SK-N-MC (cell line): ENCODE data around the gene CCDC88A.

Source experiments
- DNase-seq: peaks from one replicate; pipeline ENCODE4 v3.0.0-alpha.2; 2011; ENCODE audit warnings: low read depth, low spot score
- H3K27ac ChIP-seq: fragments of 200-600 bp; sonication (generic); 2 replicates; pipeline ENCODE4 v1.5.1; 2016; ENCODE audit warnings: mixed run types
- H3K36me3 ChIP-seq: fragments of 200-600 bp; sonication (generic); 2 replicates; pipeline ENCODE4 v1.6.1; 2017; ENCODE audit warnings: antibody characterized with exemption, low read length, mixed read lengths; ENCODE audit not compliant: insufficient read depth
- H3K4me3 ChIP-seq: fragments of 200-600 bp; sonication (generic); 2 replicates; pipeline ENCODE4 v1.5.1; 2016
- H3K9ac ChIP-seq: fragments of 200-600 bp; sonication (generic); 2 replicates; pipeline ENCODE4 v1.8.0; 2017; ENCODE audit warnings: mixed run types, mixed read lengths; ENCODE audit not compliant: insufficient read length
- H3K9me3 ChIP-seq: fragments of 200-600 bp; sonication (generic); 2 replicates; pipeline ENCODE4 v1.6.1; 2017; ENCODE audit warnings: low read depth, mild to moderate bottlenecking, antibody characterized with exemption, low read length, moderate library complexity, mixed read lengths
- EZH2 ChIP-seq: fragments of 200-600 bp; sonication (generic); IDR thresholded peaks from one replicate; pipeline ENCODE4 v1.6.1; 2017; ENCODE audit warnings: antibody characterized with exemption
- FOXP2 ChIP-seq: optimal IDR thresholded peaks from 2 replicates; pipeline ENCODE3; 2011; ENCODE audit warnings: mild to moderate bottlenecking, moderate library complexity; ENCODE audit not compliant: insufficient read depth; ENCODE audit errors: extremely low read length, control extremely low read depth
- POLR2AphosphoS5 ChIP-seq: IDR thresholded peaks from 2 replicates; pipeline ENCODE4 v1.6.1; 2012; ENCODE audit warnings: mild to moderate bottlenecking, low read depth, low read length, borderline replicate concordance

Gene CCDC88A

DNA sequence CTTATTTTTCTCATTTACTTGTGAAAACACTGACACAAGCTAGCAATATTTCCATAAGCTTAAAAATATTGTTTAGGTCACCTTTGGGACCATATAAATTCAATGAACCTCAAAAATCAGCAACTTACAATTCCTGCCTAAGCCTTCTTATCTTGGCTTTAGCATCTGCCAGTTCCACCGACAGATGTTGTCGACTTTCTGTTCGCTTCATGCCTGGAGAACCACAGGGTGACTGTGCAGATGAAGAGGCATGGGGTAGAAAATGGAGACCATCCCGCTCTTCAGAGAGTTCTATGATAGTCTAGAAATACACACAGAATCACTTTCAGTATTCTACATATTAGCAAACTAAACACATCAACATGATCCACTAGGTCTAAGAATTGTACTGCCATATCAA, 64.2 kb downstream of the CCDC88A start:
- Histone ChIP-seq H3K36me3 (peaks cover 31% of the 10 kb centered on the region), H3K27ac (no peak overlapping the region), H3K9me3 (no peaks in the 10 kb centered on the region), H3K4me3 (no peak overlapping the region), H3K9ac (no peak overlapping the region)
- TF ChIP-seq EZH2: no peak
- no peak for TF ChIP-seq FOXP2
- TF ChIP-seq POLR2AphosphoS5: no peak
- DNase-seq: no peak

DNA sequence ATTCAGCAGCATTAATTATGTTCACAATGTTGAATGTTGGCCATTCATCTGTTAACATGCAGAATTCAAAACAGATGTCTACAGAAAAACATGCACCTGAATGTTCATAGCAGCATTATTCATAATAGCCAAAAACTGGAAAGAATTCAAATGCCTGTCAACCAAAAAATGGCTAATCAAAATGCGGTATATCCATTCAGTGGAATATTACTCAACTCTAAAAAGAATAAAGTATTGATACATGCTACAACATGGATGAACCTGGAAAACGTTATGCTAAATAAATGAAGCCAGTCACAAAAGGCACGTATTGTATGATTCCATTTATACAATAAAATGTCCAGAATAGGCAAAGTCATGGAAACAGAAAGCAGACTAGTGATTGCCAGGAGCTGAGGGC, 68.0 kb downstream of the CCDC88A start:
- Histone ChIP-seq H3K36me3 (peaks cover 31% of the 10 kb centered on the region), H3K9me3 (no peaks in the 10 kb centered on the region), H3K27ac (no peak overlapping the region), H3K4me3 (no peak overlapping the region), H3K9ac (no peak overlapping the region)
- no peak for DNase-seq
- no peak for TF ChIP-seq FOXP2
- no peak for TF ChIP-seq POLR2AphosphoS5
- no peak for TF ChIP-seq EZH2

DNA sequence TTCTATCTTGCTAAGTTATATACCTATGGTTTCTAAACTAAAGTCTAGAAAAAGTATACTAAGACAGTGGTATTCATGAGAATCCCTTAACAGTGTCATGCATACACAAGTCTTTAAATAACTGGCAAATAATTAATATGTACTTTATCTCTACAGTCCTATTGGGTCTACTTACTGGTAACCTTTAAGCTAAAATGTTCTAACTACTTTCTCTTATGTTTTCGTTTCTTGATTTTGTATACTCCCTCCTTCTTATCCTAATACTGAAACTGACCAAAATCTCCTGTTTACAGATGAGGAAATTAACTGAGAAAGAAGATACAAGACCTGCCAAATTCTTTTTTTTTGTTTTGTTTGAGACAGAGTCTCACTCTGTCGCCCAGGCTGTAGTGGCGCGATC, 74.6 kb downstream of the CCDC88A start:
- H3K36me3 ChIP-seq: peaks cover 29% of the 10 kb centered on the region
- H3K4me3 ChIP-seq: no peak overlapping the region
- H3K9me3 ChIP-seq: no peaks in the 10 kb centered on the region
- H3K27ac ChIP-seq: no peak overlapping the region
- DNase-seq: no peak
- H3K9ac ChIP-seq: no peak overlapping the region
- no peak for TF ChIP-seq FOXP2
- TF ChIP-seq POLR2AphosphoS5: no peak
- TF ChIP-seq EZH2: no peak

DNA sequence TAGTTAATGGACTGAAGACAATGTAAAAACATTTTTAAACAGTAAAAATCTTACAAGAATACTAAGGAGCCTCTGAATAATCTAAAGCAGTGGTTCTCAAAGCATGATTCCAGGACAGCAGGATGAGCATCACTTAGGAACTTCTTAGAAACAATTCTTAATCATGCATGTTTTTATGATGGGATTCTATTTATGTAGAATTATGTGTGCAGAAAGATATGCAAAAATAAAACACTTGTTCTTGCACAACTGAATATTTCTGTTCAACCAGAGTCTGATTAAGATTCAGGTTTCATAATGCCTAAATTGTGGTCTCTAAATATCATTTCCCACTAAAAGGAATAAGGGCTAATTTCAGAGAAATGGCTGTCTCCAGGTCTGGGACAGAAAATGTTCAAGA, 81.4 kb downstream of the CCDC88A start:
- Histone ChIP-seq H3K4me3 (no peak overlapping the region), H3K27ac (peak overlapping the region; percentile 6; the same call in 1 of the 2 replicates), H3K36me3 (peaks cover 26% of the 10 kb centered on the region), H3K9ac (no peak overlapping the region), H3K9me3 (no peaks in the 10 kb centered on the region)
- DNase-seq: no peak
- TF ChIP-seq EZH2 (no peak), POLR2AphosphoS5 (no peak), FOXP2 (no peak)

DNA sequence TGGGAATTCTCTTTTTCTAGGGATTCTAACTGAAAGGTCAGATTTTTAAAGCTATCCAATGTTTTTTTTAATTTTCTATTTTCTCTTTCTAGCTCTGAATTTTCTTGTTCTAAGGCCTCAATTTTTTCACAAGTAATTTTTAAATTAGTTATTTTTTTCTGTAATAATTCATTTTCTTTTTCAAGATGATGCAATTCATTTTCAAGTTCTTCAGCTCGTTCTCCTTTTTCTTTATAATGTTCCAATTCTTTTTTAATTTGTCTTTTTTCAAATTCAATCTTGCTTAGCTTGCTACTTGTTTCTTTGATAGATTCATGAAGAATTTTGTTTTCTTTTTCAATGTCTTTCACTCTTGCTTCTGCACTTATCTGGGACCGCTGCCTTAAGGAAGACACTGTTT, 84.9 kb downstream of the CCDC88A start:
- TF ChIP-seq POLR2AphosphoS5 (no peak), FOXP2 (no peak), EZH2 (no peak)
- H3K9ac ChIP-seq: no peak overlapping the region
- no peak overlapping the region for H3K4me3 ChIP-seq
- H3K27ac ChIP-seq: no peak overlapping the region
- no peaks in the 10 kb centered on the region for H3K9me3 ChIP-seq
- H3K36me3 ChIP-seq: peaks cover 21% of the 10 kb centered on the region
- no peak for DNase-seq

DNA sequence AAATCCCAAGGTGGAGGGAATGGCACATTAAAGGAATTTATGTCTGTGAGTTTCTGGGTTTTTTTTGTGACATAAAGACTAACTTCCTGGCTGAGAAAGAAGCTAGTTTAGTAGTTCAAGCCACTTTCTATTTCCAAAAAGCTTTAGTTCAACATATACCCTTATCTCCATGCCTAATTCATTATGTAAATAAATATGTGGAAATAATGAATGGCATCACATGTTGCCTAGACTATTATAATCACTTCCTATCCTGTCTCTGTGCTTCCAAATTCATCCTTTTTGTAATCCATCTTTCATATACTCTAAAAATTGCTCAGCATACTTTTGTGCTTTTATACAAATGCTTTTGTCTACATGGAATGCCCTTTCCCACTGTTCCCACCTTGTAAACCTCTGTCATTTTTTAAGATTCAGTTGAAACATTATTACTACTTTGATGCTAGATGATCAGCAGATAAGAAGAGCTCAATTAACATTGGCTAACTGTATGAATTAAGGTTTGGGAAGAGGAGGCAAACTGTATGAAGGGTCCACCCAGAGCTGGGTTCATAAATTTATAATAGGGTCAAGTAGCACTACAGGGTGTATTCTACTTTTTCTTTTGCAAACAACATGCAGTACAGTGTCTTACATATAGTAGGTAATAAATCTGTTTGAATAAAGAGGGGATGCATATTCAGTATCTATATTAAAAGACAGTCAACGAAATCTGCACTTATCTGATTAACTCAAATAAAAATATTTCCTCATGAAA, 88.9 kb downstream of the CCDC88A start:
- no peaks in the 10 kb centered on the region for H3K9me3 ChIP-seq
- H3K4me3 ChIP-seq: no peak overlapping the region
- H3K9ac ChIP-seq: no peak overlapping the region
- DNase-seq: no peak
- no peak overlapping the region for H3K27ac ChIP-seq
- peaks cover 26% of the 10 kb centered on the region for H3K36me3 ChIP-seq
- TF ChIP-seq FOXP2 (no peak), POLR2AphosphoS5 (no peak), EZH2 (no peak)

DNA sequence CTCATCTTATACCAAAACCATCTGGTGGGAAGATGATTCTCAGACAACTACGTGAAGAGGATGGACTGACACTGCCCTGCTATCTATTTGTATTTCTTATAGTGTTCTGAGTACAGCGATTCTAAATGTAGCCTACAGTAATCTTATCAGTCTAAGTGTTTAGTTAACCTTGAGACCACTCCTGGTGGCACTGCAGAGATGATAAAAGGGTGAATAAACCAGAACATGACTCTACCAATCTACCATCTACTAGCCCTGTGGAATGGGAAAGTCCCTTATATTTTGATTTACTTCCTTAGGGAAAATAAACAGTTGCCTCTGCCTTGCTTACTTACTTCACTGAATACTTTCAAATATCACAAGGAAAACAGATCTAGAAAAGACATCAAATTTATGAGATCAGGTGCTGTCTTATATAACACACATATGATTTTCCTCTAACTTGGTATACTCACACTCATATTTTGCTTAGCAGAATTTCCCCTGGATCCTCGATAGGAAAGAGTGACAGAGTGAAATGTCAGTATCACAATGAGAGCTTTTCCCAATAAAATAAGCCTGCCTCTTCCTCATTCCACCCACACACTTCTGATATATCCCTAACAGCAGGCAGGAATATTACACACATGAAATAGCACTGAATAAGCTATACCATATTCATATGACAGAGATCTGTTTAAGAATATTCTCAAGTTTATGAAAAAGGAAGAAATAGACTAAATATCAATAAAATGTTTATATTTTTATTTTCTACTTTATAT, 92.0 kb downstream of the CCDC88A start:
- Histone ChIP-seq H3K27ac (no peak overlapping the region), H3K36me3 (peaks cover 19% of the 10 kb centered on the region; the same call in 1 of the 2 replicates), H3K9ac (no peak overlapping the region), H3K9me3 (no peaks in the 10 kb centered on the region), H3K4me3 (no peak overlapping the region)
- no peak for TF ChIP-seq EZH2
- TF ChIP-seq POLR2AphosphoS5: no peak
- no peak for TF ChIP-seq FOXP2
- no peak for DNase-seq

DNA sequence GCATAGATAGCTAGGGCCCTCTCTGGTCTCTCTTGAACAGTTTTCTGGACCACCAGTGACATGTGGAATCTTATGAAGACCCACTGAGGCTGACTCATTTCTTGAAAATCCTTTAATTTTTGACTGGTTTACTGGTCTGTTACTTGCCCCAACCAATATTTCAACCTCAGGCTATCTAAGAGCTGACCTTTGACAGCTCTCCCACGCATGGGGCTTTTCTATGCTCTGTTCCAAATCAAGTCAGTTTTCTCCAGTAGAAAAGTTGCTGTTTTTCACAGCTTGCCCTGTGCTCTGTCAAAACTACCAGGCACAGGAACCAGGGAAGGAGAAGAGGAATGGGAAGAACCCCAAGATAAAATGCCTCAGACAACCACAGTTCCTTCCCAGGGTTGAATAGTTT, 104.7 kb downstream of the CCDC88A start:
- DNase-seq: no peak
- peaks cover 61% of the 10 kb centered on the region for H3K36me3 ChIP-seq
- no peak overlapping the region for H3K27ac ChIP-seq
- H3K9me3 ChIP-seq: no peaks in the 10 kb centered on the region
- no peak overlapping the region for H3K4me3 ChIP-seq
- TF ChIP-seq POLR2AphosphoS5 (no peak), FOXP2 (no peak), EZH2 (no peak)
- H3K9ac ChIP-seq: no peak overlapping the region
